Eye (tissue), 1 donor: ENCODE measurements around the gene TMEM184A.
"Not testable (repeated sequence)": the region's sequence is repeated elsewhere in the genome, so short reads cannot be mapped to it uniquely, and the experiment has no call there.

Experiments used
- DNase-seq: peaks from one replicate; pipeline ENCODE4 v3.0.0-alpha.2; 2015

The TMEM184A gene

DNA sequence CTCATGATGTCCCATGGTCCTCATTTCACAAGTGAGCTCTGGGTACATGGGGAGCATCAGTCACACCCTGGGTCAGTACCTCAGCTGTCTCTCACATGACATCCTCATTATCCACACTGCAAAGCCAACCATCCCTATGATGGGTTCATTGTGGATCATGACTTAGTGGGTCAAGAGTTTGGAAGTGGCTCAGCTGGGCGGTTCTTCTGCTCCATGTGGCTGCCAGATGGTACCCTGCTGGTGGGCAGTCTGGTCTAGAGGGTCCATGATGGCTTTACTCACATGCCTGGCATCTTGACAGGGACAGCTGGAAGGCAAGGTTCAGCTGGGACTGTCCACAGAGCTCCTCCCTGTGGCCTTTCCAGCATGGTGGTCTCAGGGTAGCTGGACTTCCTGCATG is 33.0 kb upstream of the TMEM184A start:
- no peak for DNase-seq

DNA sequence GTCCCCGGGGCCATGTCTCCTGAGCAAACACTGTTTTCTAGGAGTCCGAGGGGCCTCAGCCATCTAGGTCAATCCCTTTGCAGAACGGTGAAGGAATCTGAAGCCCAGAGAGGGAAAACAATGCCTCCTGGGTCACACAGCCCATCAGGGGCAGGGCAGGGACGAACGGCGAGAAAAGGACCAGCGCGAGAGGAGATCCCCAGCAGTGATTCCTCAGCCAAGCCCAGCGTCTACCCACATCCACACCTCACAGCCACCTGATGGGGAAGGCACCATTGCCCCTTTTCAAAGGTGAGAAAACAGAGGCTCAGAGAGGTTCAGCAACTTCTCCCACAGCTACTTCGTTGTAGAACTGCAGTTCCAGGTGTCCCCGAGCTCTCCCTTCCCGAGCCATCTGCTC is 31.7 kb upstream of the TMEM184A start:
- no peak for DNase-seq

DNA sequence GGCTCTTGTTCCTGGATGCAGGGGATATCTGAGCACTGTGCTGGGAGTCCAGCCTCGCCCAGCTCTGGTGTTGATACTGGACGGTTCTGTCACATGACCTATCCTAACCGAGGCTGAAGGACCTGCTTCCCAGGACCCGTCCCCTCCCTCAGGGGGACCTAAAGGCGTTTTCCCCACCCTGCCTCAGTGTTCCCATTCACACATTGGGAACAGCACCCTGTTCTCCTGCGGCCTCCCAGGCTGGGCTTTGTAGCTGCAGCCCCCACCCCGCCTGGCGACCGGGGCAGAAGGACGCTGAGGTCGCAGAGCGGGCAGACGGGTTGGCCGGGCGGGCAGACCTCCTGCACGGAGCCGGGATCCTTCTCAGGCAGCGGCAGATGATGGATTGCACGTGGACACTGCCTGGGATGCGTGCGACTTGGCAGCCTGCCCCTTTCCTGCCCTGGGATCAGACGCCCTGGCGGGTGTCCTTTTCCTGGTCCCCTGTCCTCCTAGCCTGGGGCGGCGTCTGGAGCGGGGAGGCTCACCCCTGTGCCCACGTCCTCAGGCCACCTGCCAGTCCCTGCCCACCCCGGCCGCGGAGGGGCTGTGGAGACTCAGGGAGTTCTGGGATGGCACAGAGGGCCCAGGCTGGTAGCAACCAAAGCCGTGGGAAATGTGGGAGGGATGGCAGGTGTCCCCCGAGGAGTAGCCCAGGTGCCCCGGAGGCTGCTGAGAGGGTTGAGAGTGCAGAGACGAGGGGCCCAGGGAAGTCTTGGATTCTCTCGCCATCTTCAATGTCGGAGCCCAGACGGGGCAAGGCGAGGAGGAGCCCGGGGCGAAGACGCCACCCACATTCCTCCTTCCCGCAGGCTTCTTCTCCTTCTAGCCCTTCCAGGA is 31.1 kb upstream of the TMEM184A start:
- DNase-seq, result no peak

- peak; percentile 65 for DNase-seq
Measured at GRCh38 chr7:1586126-1586826, 30.3 kb upstream of the TMEM184A start.

GRCh38 chr7:1585142-1585981 is 29.4 kb upstream of the TMEM184A start:
- DNase-seq, result no peak

DNA sequence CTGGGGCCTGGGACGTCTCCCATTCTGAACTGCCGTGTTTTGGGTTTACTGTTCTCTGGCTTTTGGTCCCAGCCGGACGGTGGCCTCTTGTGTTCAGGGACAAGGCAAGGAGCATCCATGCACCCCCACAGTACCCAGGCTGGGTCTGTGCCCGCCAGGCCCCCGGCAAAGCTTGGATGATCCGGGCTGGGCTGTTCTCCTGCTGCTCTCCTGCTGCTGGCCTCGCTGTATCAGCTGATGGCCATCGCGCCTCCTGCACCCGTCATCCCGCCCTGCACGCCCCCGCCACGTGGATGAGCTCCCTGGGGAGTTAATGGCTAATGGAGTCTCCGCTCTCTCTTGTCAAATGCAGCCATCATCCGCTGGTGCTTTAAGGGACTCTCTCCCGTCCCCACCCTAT is 28.7 kb upstream of the TMEM184A start:
- DNase-seq, result no peak

DNA sequence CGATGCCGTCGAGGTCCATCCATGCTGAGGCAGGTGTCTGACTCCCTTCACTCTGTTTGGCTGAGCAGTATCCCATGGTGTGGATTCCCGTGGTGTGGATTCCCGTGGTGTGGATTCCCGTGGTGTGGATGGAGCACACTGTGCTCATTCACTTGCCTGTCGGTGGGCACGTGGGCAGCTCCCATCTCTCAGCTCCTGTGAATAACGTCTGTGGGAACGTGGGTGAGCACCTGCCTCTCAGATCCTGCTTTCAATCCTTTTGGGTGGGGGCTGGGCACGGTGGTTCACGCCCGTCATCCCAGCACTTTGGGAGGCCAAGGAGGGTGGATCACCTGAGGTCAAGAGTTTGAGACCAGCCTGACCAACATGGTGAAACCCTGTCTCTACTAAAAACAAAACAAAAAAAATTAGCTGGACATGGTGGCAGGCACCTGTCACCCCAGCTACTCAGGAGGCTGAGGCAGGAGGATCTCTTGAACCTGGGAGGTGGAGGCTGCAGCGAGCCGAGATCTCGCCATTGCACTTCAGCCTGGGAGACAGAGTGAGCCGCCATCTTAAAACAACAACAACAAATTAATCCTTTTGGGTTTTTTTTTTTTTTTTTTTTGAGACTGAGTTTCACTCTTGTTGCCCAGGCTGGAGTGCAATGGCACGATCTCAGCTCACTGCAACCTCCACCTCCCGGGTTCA is 27.4 kb upstream of the TMEM184A start:
- not testable (repeated sequence) for DNase-seq

DNA sequence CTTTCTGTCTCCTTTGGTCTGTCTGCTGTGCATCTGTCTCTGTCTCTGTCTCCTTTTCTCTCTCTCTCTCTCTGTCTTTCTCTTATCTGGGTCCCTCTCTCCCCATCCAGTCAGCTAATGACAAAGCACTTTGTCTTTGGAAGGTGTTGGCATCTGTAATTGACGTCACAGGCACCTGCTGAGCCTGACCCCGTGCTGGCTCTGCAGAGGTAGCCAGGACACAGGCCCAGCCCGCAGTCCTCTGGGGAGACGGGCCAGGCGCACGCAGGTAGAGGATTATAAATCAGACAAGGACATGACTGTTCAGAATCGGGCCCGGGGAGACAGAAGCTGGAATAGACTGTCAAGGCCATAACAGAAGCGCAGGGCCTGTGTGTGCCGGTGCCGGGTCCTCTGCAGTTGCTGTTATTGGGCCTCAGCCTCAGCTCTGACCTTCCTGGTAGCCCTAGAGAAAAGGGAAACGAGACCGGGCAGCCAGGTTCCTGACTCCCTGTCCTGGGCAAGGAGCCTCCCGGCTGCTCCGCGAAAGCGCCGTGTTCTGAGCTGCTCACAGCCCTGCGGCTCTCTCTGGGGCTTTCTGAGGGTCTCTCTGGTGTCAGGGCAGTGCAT is 24.5 kb upstream of the TMEM184A start:
- no peak for DNase-seq

GRCh38 chr7:1579481-1580421 is 23.7 kb upstream of the TMEM184A start:
- peak; percentile 90 for DNase-seq

DNA sequence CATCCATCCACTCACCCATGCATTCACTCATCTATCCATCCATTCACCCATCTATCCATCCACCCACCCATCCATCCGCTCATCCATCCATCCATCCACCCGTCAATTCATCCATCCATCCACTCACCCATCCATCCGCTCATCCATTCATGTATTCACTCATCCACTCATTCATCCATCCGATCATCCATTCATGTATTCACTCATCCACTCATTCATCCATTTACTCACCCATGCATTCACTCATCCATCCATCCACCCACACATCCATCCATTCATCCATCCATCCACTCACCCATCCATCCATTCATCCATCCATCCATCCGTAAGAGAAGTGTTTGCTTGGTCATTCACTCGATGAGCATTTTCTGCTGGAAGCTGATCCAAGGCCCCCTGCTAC is 22.5 kb upstream of the TMEM184A start:
- no peak for DNase-seq

- no peak for DNase-seq
Measured at GRCh38 chr7:1576521-1577253, 20.7 kb upstream of the TMEM184A start.

- no peak for DNase-seq
Measured at GRCh38 chr7:1575809-1576208, 19.8 kb upstream of the TMEM184A start.

DNA sequence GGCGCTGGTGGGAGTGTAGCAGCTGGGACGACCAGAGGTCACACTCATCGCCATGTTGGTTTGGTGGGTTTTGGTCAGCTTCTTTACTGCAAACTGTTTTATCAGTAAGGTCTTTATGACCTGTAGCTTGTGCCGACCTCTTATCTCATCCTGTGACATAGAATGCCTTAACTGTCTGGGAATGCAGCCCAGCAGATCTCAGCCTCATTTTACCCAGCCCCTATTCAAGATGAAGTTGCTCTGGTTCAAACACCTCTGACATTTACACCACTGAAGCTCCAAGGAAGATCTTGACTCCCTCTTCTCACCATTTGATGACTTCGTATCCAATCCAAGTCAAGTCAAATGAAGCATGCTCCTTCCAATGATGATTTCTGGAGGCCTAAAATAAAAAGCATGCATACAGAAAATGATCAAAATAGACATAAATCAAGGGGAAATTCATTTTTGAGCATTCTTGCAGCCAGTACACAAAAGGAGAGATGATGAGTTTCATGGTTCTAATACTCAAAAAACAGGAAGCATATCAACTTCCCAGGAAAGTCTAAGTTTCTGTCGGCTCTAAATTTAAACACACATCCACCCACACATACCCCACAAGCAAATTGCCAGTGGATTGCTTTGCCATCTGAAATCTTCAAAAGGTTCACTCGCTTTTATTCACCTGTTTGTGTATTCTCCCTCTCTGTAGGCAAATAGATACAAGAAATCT is 16.3 kb upstream of the TMEM184A start:
- DNase-seq, result no peak

DNA sequence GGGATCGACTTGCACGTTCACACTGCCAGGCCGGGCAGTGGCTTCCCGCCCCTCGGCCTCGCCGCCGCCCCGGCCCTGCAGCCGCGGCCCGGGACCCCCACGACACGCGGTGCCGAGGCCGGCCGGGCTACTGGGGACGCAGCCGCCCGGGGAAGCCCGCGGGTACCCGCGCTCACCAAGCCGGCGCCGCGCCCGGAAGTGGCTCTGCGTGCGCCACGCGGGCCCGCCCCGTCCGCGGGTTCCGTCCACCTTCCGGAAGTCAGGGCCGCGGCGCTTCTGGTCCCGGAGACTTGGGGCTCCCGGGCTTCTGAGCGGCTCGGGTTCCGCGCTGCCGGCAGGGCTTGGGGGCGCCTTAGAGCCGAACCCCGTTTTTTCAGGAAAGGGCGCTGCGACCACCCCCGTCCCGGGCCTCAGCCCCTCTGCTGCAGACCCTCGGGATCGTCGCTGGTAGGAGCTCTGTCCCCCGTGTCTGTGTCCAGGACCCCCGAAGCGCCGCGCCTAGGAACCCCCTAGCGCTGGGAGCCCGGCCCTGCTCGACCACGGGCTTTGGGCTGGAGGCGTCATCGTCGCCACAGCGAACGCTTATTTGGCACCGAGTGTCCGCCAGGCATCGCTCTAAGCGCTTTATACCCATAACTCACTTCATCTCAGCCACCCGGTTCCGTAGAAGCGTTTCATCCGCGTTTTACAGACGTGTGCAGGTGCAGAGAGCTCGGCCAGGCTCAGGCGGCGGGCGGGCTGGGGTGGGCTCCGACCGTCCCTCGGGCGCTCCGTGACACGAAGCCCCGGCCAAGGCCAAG is 14.0 kb upstream of the TMEM184A start, which contains the start of gene PSMG3:
TSS of gene PSMG3 (minus strand) at position 200 of the 800 bp plus-strand sequence. CDS start 693 bp downstream, outside the sequence.
- peak; percentile 94 for DNase-seq

DNA sequence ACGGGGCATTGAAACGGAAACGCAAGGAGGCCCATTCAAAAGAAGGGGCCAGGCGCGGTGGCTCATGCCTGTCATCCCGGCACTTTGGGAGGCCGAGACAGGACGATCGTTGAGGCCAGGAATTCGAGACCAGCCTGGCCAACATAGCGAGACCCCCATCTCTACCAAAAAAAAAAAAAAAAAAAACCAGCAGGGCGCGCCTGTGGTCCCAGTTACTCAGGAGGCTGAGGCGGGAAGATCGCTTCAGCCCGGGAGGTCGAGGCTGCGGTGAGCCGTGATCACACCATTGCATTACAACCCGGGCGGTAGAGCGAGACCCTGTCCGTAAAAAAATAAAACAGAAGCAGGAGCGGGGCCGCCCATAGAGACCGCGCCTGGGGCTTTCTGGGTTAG is 13.4 kb upstream of the TMEM184A start:
- no peak for DNase-seq

DNA sequence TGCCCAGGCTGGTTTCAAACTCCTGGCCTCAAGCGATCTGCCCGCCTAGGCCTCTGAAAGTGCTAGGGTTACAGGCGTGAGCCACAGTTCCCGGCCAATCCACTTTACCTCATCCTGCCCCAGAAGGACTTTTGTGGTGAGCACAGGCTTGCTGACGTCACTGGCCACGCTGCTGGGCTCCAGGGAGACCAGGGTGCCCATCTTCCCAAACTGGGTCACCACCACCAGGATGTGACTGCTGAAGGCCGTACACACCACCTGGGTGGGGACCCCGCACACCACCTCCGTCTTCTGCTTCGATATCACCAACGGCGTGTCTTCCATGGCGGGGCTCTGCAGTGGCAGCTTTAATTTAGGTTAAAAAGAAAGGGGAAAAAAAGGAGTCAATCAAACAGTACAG is 13.0 kb upstream of the TMEM184A start:
- no peak for DNase-seq

GRCh38 chr7:1567896-1568510 is 12.0 kb upstream of the TMEM184A start:
- DNase-seq, result no peak
